ENCODE data around the gene MIGA2.
"Not testable (repeated sequence)": the region's sequence is repeated elsewhere in the genome, so short reads cannot be mapped to it uniquely, and the experiment has no call there.

Gene MIGA2

DNA sequence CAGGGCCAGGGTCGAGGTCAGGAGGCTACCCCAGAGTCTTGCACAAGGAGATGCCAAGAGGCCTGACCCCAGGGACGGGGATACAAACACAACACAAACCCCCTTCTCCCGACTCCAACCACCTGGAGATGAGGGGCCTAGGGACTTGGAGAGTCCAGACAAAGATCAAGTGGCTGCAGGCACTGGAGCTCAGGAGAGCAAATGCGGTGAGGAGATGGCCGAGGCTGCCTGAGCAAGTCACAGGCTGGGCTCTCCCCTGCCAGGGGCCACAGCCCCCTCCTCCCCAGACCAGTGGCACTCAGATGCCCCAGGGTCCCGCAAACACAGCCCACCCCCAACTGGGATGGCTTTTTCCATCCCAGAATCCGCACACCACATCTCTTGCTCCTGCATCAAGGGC, 24.1 kb upstream of the MIGA2 start:
- DNase-seq, result no peak

DNA sequence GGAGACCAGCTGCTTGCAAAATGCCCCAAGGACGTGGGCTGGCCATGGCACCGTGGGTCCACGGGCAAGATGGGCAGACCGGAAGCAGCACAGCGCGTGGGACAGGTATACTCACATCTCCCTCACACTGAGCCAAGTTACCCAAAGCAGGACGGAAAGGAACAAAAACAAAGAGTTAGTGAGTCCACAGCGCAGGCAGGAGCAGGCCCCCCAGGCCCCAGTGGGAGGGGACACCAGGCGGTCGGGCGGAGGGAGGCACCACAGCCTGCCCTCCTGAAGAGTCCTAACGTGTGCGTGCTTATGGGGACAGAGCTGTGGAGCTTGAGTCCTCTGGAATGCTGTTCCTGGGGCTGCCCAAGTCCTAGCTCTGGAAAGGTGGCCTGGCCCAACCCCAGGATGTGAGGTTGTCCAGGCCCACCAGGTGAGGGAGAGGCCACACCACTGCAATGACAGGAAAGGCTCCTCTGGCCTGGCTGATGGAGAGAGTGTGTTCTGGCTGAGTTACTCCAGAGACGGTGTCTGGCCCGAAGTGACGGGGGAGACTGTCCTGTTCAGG, 23.5 kb upstream of the MIGA2 start:
- DNase-seq, result no peak

DNA sequence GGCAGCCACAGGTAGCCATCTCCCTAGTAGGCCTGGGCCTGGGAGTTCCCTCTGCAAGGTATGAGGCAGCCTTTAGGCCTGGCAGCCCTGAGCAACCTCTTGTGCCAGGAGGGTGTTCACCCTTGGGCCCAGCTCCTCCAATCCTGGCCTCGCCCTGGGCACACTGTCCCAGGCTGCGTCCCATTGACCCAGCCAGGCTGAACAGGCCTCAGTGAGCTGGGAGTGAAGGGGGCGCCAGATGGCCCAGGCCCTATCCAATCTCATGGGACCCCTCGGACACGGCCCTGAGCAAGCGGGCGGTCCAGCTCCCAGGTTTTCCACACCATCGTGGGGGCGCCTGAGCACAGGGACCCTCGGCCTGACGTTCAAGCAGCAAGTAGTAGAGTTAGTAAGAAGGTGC, 22.8 kb upstream of the MIGA2 start:
- DNase-seq, result no peak

DNA sequence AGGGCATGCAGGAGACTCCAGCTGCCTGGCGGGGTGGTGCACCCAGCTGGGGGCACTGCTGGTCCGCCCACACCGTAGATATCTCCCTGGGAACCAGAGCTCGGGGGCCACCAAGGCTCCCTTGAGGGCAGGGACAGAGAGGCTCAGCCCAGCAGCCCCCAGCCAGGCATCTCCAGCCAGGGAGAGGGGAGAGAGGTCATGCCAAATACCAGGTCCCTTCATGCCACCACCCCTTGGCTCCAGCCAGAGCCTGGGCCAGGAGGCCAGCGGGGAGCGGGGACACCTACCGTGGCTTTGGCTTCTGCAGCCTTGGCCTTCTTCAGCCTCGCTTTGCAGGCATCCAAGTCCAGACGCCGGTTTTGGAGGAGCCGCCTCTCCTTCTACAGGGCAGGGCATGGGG, 22.3 kb upstream of the MIGA2 start:
- no peak for DNase-seq

DNA sequence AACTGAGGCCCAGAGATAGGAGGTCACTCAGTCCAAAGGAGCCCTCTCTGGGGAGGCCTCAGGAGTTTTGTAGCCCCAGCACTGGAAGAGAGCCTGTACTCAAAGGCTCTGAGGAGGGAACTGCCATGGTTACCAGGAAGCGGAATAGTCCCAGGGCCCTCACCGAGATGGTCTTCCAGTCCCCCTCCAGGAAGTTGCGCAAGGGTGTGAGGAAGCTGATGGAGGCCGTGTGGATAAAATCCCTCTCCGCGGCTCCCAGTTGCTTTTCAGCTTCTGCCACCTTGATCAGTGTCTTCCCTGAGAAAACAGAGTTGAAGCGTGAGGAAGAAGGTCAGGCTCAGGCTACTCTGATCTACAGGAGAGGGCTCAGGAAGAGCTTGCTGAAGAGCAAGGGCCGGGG, 21.8 kb upstream of the MIGA2 start:
- no peak for DNase-seq

DNA sequence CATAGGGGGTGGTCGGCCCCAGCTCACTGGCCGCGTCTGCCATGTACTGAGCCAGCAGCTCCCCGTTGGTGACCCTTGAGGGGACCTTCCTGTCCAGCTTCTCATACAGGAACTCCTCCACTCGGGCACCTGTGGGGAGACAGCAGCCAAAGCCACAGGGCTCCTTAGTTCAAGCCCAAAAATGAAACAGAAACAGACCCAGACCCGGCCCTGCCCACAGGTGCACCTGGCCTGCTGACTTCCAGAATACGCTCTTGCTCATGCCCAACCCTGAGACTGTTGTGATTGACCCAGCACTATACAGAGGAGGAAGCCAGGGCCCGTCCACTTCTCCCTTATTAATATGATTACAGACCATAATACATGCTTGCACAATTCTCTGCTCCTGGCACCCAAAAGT, 15.3 kb upstream of the MIGA2 start:
- DNase-seq, result no peak

DNA sequence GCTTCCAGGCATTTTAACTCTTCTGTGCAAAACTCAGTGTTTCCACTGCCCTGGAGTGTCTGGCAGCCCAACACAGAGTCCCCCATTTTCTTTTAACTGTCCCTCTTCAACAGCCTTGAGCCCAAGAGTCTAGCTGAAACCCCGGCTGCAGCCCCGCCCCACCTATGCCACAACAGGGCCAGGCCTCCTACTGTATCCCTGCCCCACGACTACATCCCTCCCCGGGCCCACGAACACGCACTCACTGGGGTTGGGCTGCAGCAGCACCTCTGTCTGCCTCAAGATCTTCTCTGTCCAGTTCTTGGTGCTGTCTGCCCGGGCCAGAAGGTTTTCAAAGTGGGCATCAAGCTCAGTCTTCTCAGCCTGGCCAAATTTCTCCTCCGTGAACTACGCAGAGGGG, 14.4 kb upstream of the MIGA2 start:
- DNase-seq, result no peak

DNA sequence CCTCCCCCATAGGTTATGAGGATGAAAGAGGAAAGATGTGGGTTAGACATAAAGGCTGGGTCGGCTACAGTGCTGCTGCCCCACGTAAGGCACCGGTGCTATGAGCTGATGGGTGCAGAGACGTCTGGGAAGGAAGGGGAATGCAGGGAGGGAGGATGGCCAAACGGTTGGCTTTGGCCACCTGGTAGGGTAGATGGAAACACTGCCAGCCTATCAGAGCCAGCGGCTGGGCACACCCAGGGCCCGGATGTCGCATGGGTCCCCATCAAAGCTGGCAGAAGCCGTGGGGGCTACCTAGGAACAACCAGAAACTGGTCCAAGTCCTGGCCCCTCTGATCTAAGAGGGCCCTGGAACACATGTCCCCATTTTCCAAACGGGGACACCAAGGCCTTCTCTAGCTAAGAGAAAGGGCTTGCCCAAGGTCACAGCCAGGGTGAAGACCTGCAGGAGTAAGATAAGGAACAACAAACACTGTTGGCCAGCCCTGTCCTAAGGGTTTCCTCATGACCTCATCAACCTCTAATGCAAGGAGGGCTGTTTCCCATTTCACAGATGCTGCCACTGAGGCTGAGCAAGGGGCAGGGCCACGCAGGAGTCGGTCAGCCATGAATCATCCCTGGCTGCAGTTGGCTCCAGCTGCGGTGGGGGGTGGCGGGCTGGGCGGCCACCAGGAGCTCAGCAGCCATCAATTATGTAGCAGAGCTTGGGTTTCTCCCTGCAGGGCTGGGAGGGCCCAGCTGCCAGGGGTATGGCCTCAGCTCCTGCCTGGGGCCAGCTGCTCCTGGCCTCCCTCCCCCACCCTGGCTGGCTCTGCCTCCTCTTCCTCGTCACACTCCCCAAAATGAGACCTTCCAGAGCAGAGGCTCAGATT, 13.2 kb upstream of the MIGA2 start:
- DNase-seq, result no peak

DNA sequence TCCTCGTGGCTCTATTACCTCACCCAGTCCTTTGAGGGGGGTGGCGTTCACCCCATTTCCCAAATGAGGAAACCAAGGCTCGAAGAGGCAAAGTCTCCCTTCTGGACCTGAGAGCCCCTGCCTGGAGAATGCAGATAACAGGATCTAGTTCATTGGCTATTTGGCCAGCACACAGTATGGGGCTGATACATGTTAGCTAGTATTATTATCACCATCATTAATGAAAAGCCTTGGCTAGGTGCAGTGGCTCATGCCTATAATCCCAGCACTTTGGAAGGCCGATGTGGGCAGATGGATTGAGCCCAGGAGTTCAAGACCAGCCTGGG, 12.6 kb upstream of the MIGA2 start:
- no peak for DNase-seq

DNA sequence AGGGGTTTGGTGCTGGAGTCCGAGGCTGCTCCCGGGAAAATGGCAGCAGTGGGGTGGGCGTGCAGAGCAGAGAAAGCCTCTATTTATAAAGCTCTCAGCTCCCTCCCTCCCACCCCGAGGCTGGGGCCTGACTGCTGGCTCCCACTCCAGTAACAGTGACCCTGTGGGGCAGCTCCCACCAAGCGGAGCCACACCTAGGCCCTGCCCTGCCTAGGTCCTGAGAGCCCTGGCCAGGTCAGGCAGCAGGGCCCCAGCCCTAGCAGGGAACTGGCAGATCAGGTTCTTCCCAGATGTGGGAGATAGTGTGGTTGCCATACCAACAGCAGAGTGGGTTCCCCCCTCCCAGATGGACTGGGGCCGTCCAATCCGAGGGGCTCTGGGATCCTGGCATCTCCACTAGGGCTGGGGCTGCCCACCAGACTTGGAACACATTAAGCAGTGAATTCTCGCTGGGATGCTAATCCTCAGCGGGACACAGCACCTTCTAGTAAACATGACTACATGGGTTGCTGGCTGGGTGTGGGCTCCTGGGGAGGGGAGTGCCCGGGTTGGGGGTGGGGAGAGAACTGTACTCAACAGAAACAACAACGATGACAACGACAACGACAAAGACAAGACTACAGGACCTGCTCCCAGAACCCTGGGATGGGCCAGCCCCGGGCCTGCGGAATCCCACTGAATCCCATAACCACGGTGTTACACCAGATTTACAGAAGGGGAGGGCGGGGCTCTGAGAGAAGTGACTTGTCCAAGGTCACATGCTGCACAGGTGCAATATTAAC, 9.8 kb upstream of the MIGA2 start:
- DNase-seq, result no peak

DNA sequence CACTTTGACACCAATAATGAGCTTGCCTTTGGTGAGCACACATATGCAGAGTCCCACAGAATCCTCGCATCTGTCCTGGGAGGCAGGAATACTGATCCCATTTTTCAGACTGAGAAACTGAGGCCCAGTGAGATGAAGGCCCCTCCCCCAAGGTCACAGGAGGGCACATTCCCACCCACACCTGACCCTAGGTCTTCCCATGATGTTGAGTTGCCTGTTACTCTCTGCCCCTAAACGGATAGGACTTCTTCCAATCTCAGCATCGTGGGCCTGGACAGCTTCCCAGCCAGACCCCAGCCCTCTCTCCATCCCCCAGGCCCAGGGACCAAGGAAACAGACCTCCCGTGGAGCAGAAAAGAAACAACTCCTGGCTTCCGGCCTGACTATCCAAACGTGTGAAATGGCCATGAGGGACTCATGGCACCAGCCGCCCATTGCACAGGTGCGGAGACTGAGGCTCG, 9.2 kb upstream of the MIGA2 start:
- no peak for DNase-seq

DNA sequence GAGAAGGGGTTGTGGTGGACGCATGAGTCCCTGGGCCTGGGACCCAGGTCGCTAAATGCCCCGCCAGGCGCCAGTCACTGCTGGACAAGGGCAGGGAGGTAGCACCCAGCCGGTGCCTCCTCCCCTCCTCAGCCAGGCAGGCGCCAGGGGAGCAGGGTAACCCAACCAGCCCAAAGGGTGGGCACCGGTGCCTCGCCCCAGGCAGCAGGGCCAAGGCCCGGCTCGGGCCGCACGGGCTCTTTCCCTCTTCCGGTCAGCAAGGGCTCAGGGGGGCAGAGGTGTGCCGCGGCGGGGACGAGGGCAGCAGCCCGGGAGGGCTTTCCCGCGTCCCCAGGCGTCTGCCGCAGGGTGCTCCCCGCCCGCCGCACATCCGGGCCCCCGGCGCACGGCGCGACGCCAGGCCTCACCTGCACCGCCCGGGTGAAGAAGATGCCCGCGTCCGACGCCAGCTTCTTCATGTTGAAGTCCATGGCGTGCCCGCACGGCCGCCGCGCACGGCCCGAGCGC, 8.7 kb upstream of the MIGA2 start:
- peak; percentile 74 for DNase-seq

DNA sequence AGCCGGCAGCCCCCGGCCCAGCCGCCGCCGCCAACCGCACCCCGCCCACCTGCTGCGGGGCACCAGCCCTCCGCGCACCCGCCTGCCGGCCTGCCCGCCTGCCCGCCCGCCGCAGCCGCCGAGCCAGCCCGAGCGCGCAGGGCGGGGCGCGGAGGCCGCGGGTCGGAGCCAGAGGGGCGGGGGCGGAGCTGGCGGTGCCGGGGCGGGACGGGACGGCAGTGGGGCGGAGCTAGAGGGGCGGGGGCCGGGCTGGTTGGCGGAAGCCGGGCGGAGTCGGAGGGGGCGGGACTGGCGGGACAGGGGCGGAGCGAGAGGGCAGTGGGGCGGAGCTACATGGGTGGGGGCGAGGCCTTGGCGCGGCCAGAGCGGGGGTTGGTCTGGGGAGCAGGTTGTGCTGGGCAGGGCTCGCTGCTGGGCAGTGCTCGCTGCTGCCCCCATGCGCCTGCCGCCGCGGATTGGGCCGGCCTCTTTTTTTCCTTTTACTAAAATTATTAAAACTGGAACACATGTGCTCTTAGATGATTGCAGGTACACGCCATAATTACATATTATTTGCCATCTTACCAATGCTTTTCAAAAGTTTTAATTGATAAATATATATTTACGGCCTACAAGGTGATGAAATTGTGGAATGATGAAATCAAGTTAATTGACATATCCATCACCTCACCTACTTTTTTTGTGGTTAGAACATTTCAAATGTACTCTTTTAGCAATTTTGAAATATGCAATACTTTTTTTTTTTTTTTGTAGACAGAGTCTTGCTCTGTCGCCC, 8.0 kb upstream of the MIGA2 start, which contains the start of gene SH3GLB2:
Gene SH3GLB2 (minus strand): TSS at position 140 of the 775 bp plus-strand sequence. CDS start 177 bp downstream, outside the sequence.
- peak; percentile 98 for DNase-seq

DNA sequence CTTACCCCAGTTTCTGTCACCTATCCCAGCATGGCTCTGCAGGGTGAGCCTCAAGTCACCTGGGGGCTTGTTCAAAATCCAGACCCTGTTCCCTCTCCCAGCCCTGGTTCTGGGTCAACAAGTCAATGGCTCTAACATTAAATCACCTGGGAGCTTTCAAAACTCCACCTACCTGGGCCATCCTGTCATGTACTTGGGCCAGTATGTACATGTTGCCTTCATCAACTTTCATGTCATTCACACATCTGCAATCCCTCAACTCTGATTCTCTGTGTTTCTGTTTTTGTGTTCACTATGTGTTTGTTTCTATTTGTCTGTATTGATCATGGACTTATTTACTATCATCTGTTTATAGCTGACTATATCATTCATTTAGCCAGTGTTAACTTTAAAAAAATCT, 6.2 kb upstream of the MIGA2 start:
- no peak for DNase-seq

DNA sequence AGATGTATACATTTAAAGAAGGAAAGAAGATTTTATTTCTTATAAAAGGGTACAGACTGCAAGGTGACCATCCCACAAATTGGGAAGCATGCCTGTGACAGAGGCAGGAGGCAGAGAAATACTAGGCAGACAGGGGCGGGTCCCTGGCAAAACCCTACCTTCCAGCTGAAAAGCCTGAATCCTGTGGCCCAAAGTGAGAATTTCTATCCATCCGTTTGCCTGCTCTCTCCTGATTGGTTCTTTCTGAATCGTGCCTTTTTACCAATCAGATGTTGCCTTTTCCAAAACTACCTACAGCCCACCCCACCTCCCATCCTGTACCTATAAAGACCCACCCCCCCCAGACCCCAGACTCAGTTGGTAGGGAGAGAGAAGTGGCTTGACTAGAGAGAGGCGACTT, 4.9 kb upstream of the MIGA2 start:
- no peak for DNase-seq

DNA sequence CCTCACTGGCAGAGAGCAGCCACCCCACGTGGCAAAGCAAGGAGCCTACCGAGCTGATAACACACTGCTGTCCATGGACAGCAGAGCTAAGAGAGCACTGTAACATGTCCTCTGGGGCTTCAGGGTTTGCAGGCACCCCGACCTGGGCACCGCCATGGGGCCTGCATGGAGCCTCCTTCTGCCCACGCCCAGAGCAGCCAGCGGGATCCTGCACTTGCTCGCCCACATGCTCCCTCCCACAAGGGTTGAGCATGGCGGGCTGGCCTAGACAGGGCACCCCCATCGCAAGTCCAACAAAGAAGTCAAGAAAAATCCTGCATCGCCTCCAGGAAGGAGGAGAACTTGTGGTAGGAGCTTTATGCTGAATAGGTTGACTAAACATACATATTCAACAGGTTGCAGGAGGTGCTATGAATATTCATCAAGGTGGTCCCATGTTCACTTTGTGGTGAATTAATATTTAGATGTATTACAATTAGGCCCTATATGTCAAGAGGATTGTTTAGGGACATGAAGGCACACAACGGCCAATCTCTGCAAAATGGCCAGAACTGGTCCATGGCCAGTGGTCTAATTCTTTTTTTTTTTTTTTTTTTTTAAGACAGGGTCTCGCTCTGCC, 3.8 kb upstream of the MIGA2 start:
- DNase-seq, result no peak

DNA sequence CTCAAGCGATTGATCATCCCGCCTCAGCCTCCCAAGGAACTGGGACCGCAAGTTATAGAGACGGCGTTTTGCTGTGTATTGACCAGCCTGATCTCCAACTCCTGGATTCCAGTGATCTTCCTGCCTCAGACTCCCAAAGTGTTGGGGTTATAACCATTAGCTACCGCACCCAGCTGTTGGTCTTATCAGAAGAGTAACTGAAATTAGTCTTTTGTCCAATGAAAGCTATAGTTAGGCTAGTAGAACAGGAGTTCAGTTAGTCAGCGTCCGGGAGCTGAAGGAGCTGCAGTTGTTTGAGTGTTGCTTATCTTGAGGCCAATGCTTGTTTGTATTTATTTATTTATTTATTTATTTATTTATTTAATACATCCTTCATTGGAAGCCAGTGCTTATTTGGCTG, 3.2 kb upstream of the MIGA2 start:
- no peak for DNase-seq

DNA sequence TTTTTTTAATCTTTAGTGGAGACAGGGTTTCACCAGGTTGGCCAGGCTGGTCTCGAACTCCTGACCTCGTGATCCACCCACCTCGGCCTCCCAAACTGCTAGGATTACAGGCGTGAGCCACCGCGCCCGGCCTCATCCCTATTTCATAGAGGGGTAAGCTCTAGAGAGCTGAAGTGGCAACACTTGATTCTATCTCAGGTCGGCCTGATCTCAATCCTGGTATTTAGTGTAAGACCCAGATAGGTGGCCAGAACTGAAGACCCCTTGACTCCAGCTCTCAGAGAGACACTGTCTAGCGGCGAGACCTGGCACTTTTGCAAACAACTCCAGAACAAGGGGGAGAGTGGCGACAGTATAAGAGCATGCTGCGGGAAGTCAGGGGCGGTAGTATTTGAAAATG, 588 bp upstream of the MIGA2 start:
- DNase-seq, result not testable (repeated sequence)

DNA sequence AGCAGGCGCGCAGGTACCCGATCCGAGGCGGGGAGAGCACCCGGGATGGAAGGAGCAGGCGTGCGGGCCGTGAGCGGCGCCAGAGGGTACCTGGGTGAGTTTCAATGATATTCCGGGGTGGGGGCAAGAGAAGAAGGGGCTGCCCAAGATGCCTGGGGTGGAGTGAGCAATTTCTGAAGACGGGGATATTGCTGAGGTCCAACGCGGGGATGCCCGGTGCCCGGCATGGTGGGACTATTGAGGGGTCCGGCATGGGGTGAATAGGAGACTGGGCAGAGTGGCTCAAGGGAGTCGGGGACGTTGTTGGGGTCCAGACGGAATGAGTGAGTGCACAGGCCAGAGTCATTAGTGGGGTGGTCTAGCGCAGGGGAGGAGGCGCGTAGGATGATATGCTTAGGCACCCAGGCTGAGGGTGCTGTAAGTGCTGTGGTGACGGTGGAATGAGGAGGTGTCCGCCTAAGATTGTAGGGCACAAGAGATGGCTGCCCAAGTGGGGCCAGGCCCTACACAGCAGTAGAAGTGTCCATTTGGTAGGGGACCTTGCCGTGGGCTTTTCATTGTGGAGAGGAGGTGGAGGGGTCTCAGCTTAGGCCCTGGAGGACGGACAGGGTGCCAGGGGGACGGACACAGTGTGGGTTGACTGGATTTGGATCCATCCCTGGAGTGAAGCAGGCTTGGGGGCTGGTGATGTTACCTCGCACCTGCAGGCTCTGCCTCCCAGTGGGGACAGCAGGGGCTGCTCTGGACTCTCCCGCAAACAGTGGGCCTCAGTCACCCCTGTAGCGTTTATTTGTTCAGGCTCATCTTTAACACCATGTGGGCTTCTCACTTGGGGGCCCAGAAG, 719 bp downstream of the MIGA2 start:
- DNase-seq, result no peak

DNA sequence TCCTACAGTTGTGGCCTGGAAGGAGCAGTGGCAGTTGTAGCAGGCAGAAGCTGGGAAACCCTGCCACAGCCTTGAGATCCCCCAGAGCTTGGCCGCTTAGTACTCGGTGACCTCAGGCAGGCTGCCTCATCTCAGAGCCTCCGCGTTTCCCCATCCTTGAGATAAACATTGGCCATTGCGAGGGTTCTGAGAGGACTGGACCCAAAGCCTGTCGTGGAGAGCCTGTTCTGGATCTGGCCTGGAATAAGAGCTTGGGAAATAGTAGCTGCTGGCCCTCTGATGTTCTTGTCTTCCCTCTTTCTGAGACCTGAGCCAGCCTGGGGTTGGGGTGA, 1.3 kb downstream of the MIGA2 start:
- DNase-seq, result no peak

DNA sequence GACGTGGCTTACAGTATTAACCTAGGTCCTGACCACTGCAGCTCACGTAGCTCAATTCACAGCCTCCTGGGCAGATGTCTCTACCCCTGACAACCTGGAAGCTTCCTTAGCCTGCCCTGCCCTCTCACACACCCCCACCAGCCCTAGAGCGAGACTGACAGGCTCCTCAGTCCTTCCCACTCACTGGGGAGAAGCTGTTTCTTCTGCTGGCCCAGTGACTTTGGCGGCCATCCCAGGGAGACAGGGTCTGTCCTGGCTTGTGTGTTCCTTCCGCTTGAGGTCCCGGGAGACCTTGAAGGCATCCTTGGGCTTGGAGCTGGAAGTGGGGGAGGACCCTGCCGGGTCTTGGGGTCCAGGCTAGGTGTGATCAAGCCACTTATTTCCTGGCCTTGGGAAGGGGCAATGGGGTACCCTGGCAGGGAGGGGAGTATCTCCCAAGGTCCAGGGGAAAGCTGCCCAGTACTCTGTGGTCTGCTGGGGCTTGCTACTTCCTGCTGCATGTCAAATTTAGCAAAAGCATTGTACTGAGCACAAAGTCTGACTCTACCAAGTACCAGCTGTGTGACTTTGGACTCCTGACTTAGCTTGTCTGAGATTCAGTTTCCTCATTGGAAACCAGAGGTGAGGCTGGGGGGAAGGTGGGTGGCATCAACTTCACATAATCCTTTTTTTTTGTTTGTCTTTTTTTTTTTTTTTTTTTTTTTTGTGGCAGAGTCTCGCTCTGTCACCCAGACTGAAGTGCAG, 1.9 kb downstream of the MIGA2 start:
- DNase-seq, result no peak

Data from activated CD4-positive, alpha-beta T cell treated with anti-CD3 and anti-CD28 coated beads, Interleukin-2, Interleukin-6, amounts not matched to agents 100 ng/mL and 50 ng/mL, durations not matched to agents 16 hours and 8 hours (primary cell).